Measurements from ENCODE around the gene SPHKAP.
"Not testable (repeated sequence)": the region's sequence is repeated elsewhere in the genome, so short reads cannot be mapped to it uniquely, and the experiment has no call there.

SPHKAP gene

GRCh38 chr2:228039752-228040534, 141.5 kb downstream of the SPHKAP start:
- no peak for DNase-seq (ENCODE audit: low read depth in 3 of 3)

GRCh38 chr2:228038967-228039366, 142.5 kb downstream of the SPHKAP start:
- no peak for DNase-seq (ENCODE audit: low read depth in 3 of 3)

DNA sequence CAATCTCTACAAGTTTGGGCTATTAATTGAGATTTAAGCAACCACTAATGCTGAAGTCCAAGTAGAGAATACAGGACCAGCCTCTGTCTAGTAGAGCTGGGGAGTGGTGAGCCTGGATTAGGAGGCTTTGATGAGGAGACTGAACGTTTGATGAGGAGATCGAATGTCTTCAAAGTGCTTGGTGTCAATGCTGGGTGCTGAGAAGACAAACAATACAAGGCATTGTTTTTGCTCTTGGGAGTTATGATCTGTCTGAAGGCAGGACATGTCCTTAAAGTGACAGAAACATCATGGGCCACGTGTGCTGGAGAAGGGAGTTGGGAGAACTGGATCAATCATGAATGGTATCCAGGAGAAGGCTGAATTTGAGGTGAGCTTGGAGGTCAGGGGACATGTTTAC, 143.6 kb downstream of the SPHKAP start:
- DNase-seq (ENCODE audit: low read depth in 3 of 3), result no peak

DNA sequence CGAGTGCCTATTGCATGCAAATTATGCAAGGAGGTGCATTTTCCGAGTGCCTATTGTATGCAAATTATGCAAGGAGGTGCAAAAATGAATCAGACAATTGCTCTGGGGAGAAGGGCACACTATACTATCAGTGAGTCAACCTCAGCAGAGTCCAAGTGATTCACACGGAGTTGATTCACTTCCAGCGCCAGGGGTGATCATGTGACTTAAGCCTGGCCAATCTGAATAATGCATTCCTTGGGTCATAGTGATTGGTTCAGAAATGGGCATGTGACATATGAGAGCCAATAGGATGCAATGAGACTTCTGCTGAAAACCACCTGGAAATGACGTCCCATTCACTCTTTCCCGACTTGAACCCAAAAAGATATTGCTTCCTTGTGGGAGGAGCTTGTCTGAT, 157.9 kb downstream of the SPHKAP start:
- no peak for DNase-seq (ENCODE audit: low read depth in 3 of 3)

DNA sequence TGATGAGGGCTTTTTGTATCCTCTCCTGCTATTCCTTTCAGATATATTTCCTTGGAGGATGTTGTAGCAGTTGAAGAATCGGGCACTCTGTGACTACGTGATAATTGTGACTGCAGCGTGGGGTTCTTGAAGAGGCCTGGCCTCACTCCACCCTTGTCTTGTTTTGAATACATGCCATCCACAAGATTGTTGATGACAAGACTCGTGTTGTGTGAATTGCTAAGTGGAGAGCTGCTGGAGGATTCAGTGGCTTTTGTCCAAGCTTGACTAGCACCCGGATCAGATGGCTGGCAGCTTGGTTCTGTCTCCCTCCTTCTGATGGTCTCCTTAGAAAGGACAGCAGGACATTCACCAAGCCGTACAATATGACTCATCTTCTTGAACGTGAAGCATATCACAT, 163.2 kb downstream of the SPHKAP start:
- no peak for DNase-seq (ENCODE audit: low read depth in 3 of 3)

GRCh38 chr2:228017784-228018183, 163.7 kb downstream of the SPHKAP start:
- DNase-seq (ENCODE audit: low read depth in 3 of 3), result no peak

DNA sequence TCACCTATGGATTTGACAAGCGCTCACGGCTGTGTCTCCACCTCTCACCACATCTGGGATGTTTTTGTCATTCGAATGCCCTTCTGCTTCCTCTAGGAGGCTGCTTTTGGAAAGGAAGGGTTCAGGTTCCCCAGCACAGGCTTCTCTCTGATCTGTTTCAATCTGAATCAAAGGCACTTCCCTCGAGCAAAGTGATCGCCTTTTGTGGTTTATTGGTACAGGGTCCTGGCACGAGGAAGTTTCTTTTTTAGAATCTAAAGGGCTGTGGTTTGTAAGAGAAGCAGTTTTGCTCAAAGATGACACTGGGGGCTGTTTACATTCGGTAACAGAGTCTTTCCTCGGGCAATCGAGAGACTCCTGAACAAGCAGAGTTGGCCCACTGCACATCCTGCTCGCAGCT, 165.1 kb downstream of the SPHKAP start:
- no peak for DNase-seq (ENCODE audit: low read depth in 3 of 3)

GRCh38 chr2:228015741-228016140, 165.7 kb downstream of the SPHKAP start:
- DNase-seq (ENCODE audit: low read depth in 3 of 3), result no peak

DNA sequence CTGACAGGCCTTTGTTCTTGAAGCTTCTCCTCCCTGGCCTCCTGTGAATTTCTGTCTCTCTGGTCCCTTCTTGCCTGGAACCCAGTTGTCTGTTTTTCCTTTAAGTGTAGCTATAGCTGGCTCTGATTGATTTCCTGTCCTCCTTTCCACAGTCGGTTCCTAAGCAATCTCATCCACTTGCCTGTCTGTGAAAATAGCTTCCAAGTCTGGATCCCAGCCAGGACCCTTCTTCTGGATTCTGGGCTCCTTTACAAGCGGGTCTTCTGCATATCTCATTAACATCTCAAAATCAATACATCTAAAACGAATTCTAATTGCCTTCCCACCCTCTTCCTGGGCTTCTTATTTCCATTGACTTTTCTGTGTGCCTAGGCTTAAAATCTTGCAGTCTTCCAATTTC, 185.1 kb downstream of the SPHKAP start:
- no peak for DNase-seq (ENCODE audit: low read depth in 3 of 3)

DNA sequence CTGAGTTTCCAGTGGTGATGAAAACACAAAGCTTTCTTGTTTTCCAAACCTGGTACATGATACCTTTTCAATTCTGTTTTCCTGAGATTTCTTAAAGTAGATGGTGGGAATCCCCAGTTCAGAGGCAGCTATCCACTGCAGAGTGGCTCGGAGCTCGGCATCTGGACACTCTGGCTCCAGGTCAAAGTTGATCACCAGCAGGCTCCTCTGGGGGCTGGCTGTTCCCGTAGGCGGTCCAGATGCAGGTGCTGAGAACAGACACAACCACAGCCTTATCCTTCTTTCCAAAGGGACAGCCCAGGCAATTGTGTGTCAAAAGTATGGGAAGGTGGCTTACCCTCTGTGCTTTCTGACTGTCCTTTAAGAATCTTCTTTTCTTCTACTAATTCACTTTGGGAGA, 190.6 kb downstream of the SPHKAP start:
- no peak for DNase-seq (ENCODE audit: low read depth in 3 of 3)

DNA sequence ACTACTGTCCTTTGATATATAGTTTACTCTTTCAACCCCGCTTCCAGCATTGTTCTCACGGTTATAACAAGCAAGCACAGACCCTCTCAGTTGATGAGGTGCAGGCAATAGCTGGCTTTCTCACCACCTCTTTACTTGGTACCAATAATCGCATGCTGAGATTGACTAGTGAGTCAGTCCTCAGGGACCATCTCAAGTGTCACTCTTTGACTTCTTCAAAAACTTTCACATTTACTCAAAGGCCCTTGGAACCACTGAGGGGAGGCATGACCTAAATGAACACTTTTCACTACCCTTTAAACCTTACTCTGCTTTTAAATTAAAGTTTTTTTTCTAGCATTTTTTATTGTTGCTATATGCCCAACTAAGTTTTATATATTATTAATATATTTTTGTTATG, 208.2 kb downstream of the SPHKAP start:
- DNase-seq (ENCODE audit: low read depth in 3 of 3), result no peak

DNA sequence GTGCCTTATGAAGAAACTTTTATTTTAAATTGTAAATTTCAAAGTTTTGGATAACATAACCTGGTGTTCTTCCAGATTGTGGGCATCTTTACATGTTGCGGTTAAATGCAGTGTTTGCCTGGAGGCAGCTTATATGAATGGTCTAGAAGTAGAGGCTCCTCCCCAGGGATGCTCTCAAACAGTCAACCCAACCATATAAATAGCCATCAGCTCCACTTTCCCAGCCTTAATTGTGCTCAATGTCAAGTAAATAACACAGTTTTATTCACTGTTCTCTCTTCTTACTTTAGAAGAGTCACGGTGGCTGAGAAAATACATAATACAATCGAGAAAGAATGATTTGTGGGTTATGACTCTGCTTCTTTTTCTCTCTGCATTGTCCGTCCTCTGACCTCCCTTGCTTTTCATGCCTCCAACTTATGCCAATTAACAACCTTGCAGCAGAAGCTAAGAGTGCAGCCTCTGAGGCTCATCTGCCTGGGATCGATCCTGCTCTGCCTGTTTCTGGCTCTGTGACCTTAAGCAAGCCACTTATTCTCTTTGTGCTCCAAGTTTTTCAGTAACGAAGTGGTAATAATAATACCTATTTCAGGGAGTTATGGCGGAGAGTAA, 209.8 kb downstream of the SPHKAP start:
- DNase-seq (ENCODE audit: low read depth in 3 of 3), result no peak

DNA sequence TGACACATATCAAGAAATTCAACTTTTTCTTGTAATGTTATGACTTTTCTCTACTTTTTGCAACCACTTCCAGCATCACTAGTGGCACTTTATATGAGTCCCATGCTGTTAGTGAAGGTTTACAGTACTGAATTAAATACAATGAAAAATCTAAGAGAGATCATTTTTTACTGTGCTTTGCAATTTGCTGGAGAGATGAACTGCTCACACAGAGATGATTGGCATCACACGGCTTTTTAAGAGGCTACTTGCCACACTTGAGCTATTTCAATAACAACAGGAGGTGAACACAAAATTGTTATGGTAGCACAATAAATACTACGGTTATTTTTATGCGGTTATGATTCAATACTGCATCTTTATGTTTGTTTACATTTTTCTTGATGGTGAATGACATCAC, 221.2 kb downstream of the SPHKAP start:
- no peak for DNase-seq (ENCODE audit: low read depth in 3 of 3)

GRCh38 chr2:227942965-227943364, 238.5 kb downstream of the SPHKAP start:
- no peak for DNase-seq (ENCODE audit: low read depth in 3 of 3)

- no peak for DNase-seq (ENCODE audit: low read depth in 3 of 3)
Observed at GRCh38 chr2:227942021-227942420, 239.5 kb downstream of the SPHKAP start.

- no peak for DNase-seq (ENCODE audit: low read depth in 3 of 3)
Observed at GRCh38 chr2:227939271-227940027, 242.0 kb downstream of the SPHKAP start.

DNA sequence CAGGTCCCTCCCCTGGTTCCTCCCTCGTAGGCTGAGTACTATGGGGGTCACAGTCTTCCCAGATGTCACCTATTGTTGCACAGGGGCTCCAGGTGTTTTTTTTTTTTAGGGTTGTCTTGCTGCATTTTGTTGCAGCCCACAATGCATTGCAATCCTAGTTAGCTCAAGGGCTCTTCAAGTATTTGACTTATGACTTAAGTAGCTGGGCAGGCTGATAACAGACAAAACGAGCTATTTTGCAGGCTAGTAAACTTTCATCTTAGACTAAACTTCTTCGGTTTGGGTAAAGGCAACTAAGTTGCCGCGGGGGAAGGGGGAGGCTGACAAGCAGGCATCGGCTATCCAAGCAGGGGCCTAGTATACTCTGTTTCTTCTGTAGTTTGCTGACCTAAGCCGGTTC, 245.2 kb downstream of the SPHKAP start:
- not testable (repeated sequence) for DNase-seq (ENCODE audit: low read depth in 3 of 3)

DNA sequence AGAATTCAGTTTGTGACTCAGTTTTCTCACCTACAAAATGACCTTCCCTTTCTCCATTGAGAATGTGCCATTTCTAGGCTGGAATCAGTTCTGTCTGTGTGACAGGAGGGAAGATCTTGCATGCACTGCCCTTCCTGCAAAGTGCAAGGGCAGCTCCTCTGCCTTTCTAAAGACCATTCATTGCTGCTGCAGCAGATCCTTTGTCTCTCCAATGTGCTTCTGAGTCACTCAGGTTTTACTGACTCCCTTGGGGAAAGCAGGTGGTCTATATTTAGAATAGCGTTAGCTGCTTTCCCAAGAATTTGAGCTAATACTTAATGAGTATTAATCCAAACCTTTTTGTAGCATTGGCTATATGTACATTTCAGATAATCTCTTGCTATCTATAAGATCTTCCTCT, 247.6 kb downstream of the SPHKAP start:
- DNase-seq (ENCODE audit: low read depth in 3 of 3), result no peak

- no peak for DNase-seq (ENCODE audit: low read depth in 3 of 3)
Observed at GRCh38 chr2:227932403-227932802, 249.1 kb downstream of the SPHKAP start.

DNA sequence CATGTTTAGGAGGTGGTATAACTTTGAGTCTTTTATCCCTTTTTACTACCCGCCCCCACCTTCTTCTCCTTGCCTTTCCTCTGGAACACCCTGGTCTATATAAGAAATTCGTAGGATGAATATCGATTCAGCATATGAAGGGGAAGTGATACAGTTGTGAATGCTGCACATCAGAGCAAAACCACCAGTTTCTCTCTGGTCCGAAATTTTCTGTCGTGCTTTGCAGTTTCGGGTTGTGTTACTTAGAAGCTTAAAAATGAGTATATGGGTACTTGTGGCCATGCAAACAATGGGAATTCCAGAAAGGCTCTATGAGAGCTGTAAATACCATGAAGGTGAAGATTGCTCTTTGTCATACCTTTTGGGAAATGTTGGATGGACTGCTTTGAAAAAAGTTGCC, 249.5 kb downstream of the SPHKAP start:
- DNase-seq (ENCODE audit: low read depth in 3 of 3), result no peak
